Keratinocyte (primary cell): ENCODE measurements around the gene RANBP9. TPM values are rescaled to one million over a fixed set of nuclear protein-coding genes. Genes with fewer than 3 reads are reported as not detected.

Experiments
- DNase-seq: peaks from one replicate; pipeline ENCODE4 v3.0.0-alpha.2; 2011; ENCODE audit warnings: low read depth, missing footprints, low spot score
- FAIRE-seq: peaks from 2 replicates; lab custom pipeline; 2011; peaks lifted over from hg19 to GRCh38; lab: Jason Lieb, UNC
- H2AFZ ChIP-seq: 2 replicates; pipeline ENCODE4 v1.6.0; 2012; ENCODE audit warnings: low read length, control low read depth, inconsistent platforms; ENCODE audit not compliant: control insufficient read depth
- H3K27ac ChIP-seq: 2 replicates; pipeline ENCODE4 v1.5.1; 2011; ENCODE audit warnings: low read length; ENCODE audit not compliant: control insufficient read depth, insufficient read depth
- H3K27me3 ChIP-seq: 3 replicates; pipeline ENCODE4 v1.6.0; 2011; ENCODE audit warnings: low read length; ENCODE audit not compliant: control insufficient read depth, insufficient read depth; ENCODE audit errors: extremely low read depth
- H3K36me3 ChIP-seq, 2 experiments: 2 replicates in 1 of 2; 3 replicates in 1 of 2; pipeline ENCODE4 v1.5.1; 2011; ENCODE audit warnings: low read length in 2 of 2, mild to moderate bottlenecking in 1 of 2; ENCODE audit not compliant: control insufficient read depth in 2 of 2, insufficient read depth in 2 of 2; ENCODE audit errors: extremely low read depth in 1 of 2
- H3K4me1 ChIP-seq: 3 replicates; pipeline ENCODE4 v1.5.1; 2011; ENCODE audit warnings: low read length; ENCODE audit not compliant: control insufficient read depth, insufficient read depth; ENCODE audit errors: extremely low read depth
- H3K4me2 ChIP-seq: 3 replicates; pipeline ENCODE4 v1.6.0; 2011; ENCODE audit warnings: low read depth, low read length; ENCODE audit not compliant: control insufficient read depth, insufficient read depth; ENCODE audit errors: extremely low read depth
- H3K4me3 ChIP-seq, 3 experiments: fragments of 200-600 bp in 1 of 3; sonication (generic) in 1 of 3; 2 replicates in 2 of 3; 3 replicates in 1 of 3; pipeline ENCODE4 v1.5.1; 2011 to 2016; ENCODE audit warnings: low read length in 3 of 3, mild to moderate bottlenecking in 3 of 3, control low read depth in 2 of 3, inconsistent platforms in 1 of 3, low read depth in 1 of 3, mixed read lengths in 1 of 3, mixed run types in 1 of 3, moderate library complexity in 1 of 3; ENCODE audit not compliant: control insufficient read depth in 2 of 3, insufficient read depth in 2 of 3; ENCODE audit errors: extremely low read depth in 1 of 3
- H3K79me2 ChIP-seq: 2 replicates; pipeline ENCODE4 v1.6.0; 2012; ENCODE audit warnings: low read length; ENCODE audit not compliant: control insufficient read depth, insufficient read depth
- H3K9ac ChIP-seq: 3 replicates; pipeline ENCODE4 v1.6.0; 2011; ENCODE audit warnings: low read length; ENCODE audit not compliant: control insufficient read depth, insufficient read depth; ENCODE audit errors: extremely low read depth
- H3K9me1 ChIP-seq: 3 replicates; pipeline ENCODE4 v1.6.0; 2011; ENCODE audit warnings: low read length; ENCODE audit not compliant: control insufficient read depth, insufficient read depth; ENCODE audit errors: extremely low read depth
- H3K9me3 ChIP-seq: 2 replicates; pipeline ENCODE4 v1.5.1; 2012; ENCODE audit warnings: low read depth, low read length; ENCODE audit not compliant: control insufficient read depth
- H4K20me1 ChIP-seq: 3 replicates; pipeline ENCODE4 v1.6.0; 2011; ENCODE audit warnings: low read length; ENCODE audit not compliant: control insufficient read depth, insufficient read depth; ENCODE audit errors: extremely low read depth
- CTCF ChIP-seq, 3 experiments: IDR thresholded peaks in 1 of 3; conservative IDR thresholded peaks in 1 of 3; optimal IDR thresholded peaks in 1 of 3; 2 replicates in 2 of 3; 3 replicates in 1 of 3; pipeline versions ENCODE3 to v1.5.1; 2011; ENCODE audit warnings: low read length in 3 of 3, mild to moderate bottlenecking in 3 of 3, moderate library complexity in 2 of 3, control low read depth in 1 of 3, inconsistent platforms in 1 of 3; ENCODE audit not compliant: insufficient read depth in 2 of 3; ENCODE audit errors: extremely low read depth in 1 of 3
- EZH2 ChIP-seq: IDR thresholded peaks from one replicate; pipeline ENCODE4 v1.6.1; 2012; ENCODE audit warnings: inconsistent platforms, mild to moderate bottlenecking, low read length, moderate library complexity
- dilution Hi-C: fragments of 300-500 bp; cut with MboI; formaldehyde crosslinking; loops from one replicate; pipeline ENCODE4 v1.7.0; 2020; ENCODE audit warnings: low sequenced_read_pairs; ENCODE audit not compliant: extremely low pct_ligation_motif_present
- polyA plus RNA-seq, 5 experiments: library from polyadenylated mRNA; depleted of rRNA in 3 of 5; stranded (reverse) in 3 of 5; stranded (forward) in 1 of 5; unstranded in 1 of 5; fragments of >200 nt; gene quantifications; 1 replicate in 1 of 5; 2 replicates in 3 of 5; 3 replicates in 1 of 5; pipeline versions ENCODE4 v1.2.1 to v1.2.3, GENCODE V29; 2011 to 2012; ENCODE audit warnings: missing spikeins in 2 of 5, low read depth in 1 of 5, low replicate concordance in 1 of 5

The RANBP9 gene
- polyA plus RNA-seq, 1 donor (not counting 4 experiments of a cell fraction or from before 2014, with no cell fraction given): 36.7 TPM

GRCh38 chr6:13674533-13675190 lies 37.0 kb downstream of the RANBP9 start:
- no peak overlapping the region for H3K27ac ChIP-seq
- DNase-seq (no peak), FAIRE-seq (no peak)
- no peaks in the 10 kb centered on the region for H3K9me3 ChIP-seq
- peaks cover 84% of the 10 kb centered on the region for H3K79me2 ChIP-seq
- H3K9me1 ChIP-seq: no peaks in the 10 kb centered on the region
- no peak overlapping the region for H2AFZ ChIP-seq
- H3K4me2 ChIP-seq: no peak overlapping the region
- no peak overlapping the region for H3K4me3 ChIP-seq
- TF ChIP-seq EZH2 (no peak), CTCF (optimal IDR thresholded peaks at IDR 0.05 in 1 of 3, IDR thresholded peaks at IDR 0.05 in 1 of 3, conservative IDR thresholded peaks at IDR 0.05 in 1 of 3; ENCODE audit: extremely low read depth in 1 of 3, insufficient read depth in 2 of 3, low read length in 3 of 3) (no peak)
- H3K9ac ChIP-seq: no peak overlapping the region
- H4K20me1 ChIP-seq: no peaks in the 10 kb centered on the region
- no peaks in the 10 kb centered on the region for H3K4me1 ChIP-seq
- dilution Hi-C loops: no loop called here
- H3K27me3 ChIP-seq: no peaks in the 10 kb centered on the region
- no peaks in the 10 kb centered on the region for H3K36me3 ChIP-seq

GRCh38 chr6:13673825-13674444 lies 37.7 kb downstream of the RANBP9 start:
- H3K27ac ChIP-seq: no peak overlapping the region
- H3K27me3 ChIP-seq: no peaks in the 10 kb centered on the region
- peaks cover 87% of the 10 kb centered on the region for H3K79me2 ChIP-seq
- no peak overlapping the region for H3K9ac ChIP-seq
- no peaks in the 10 kb centered on the region for H3K9me1 ChIP-seq
- H3K4me3 ChIP-seq: no peak overlapping the region
- no peaks in the 10 kb centered on the region for H3K4me1 ChIP-seq
- no peaks in the 10 kb centered on the region for H3K9me3 ChIP-seq
- no peak for FAIRE-seq
- dilution Hi-C loops: no loop called here
- H3K4me2 ChIP-seq: no peak overlapping the region
- H2AFZ ChIP-seq: no peak overlapping the region
- no peak for TF ChIP-seq EZH2
- TF ChIP-seq CTCF (optimal IDR thresholded peaks at IDR 0.05 in 1 of 3, IDR thresholded peaks at IDR 0.05 in 1 of 3, conservative IDR thresholded peaks at IDR 0.05 in 1 of 3; ENCODE audit: extremely low read depth in 1 of 3, insufficient read depth in 2 of 3, low read length in 3 of 3): no peak
- no peaks in the 10 kb centered on the region for H4K20me1 ChIP-seq
- no peak for DNase-seq
- no peaks in the 10 kb centered on the region for H3K36me3 ChIP-seq
